ENCODE measurements around the gene TREML2. TPM values are rescaled to one million over a fixed set of nuclear protein-coding genes. Genes with fewer than 3 reads are reported as not detected.

TREML2 gene
- polyA plus RNA-seq, 1 donor from 2014 or later: not detected

- TF ChIP-seq POLR2AphosphoS5 (IDR thresholded peaks at IDR 0.05) (no peak), EP300 (conservative IDR thresholded peaks at IDR 0.05; ENCODE audit: poor library complexity, severe bottlenecking) (no peak), TAF1 (IDR thresholded peaks at IDR 0.05; ENCODE audit: low read depth) (no peak), REST (IDR thresholded peaks at IDR 0.05; ENCODE audit: borderline replicate concordance) (no peak), EZH2 (IDR thresholded peaks at IDR 0.05; ENCODE audit: borderline replicate concordance, insufficient read depth, low read length, poor library complexity, severe bottlenecking) (no peak), RAD21 (conservative IDR thresholded peaks at IDR 0.05) (no peak), MXI1 (conservative IDR thresholded peaks at IDR 0.05; ENCODE audit: poor library complexity, severe bottlenecking) (no peak), CTCF (IDR thresholded peaks at IDR 0.05; ENCODE audit: poor library complexity, severe bottlenecking) (no peak)
- no peaks in the 10 kb centered on the region for H3K36me3 ChIP-seq (ENCODE audit: insufficient read depth, low read length)
- no peaks in the 10 kb centered on the region for H3K79me2 ChIP-seq (replicated peaks; ENCODE audit: insufficient read depth, low read length)
- H3K4me3 ChIP-seq (ENCODE audit: low read length): no peak overlapping the region
- no peak overlapping the region for H3K27ac ChIP-seq (ENCODE audit: low read length)
- no peak overlapping the region for H3K4me2 ChIP-seq (ENCODE audit: low read length)
- H3K9me3 ChIP-seq (ENCODE audit: low read length): no peaks in the 10 kb centered on the region
- H3K9me2 ChIP-seq (ENCODE audit: insufficient read depth, low read length): no peaks in the 10 kb centered on the region
- H3K27me3 ChIP-seq (ENCODE audit: insufficient read depth, low read depth, low read length): no peaks in the 10 kb centered on the region
- no peaks in the 10 kb centered on the region for H4K20me1 ChIP-seq (ENCODE audit: insufficient read depth)
- H2AFZ ChIP-seq (ENCODE audit: low read depth, low read length): no peak overlapping the region
- no peak overlapping the region for H3K9ac ChIP-seq (ENCODE audit: low read length)
- no peaks in the 10 kb centered on the region for H3F3A ChIP-seq (ENCODE audit: insufficient read depth, low read length, poor library complexity, severe bottlenecking)
Measured at GRCh38 chr6:41229721-41230120, 28.8 kb upstream of the TREML2 start.

DNA sequence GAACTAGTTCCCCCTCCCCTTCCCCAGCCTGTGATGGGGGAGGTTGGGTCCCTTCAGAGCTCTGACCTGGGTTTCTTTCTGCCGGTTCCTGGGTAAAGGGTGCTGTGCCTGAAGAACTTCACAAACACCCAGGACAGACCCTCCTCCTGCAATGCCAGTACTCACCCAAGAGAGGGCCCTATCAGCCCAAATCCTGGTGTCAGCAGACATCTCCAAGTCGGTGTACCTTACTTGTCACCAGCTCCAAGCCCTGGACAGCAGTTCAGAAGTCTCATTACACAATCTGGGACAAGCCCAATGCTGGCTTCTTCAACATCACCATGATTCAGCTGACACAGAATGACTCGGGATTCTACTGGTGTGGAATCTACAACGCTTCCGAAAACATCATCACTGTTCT is 27.7 kb upstream of the TREML2 start:
- no peaks in the 10 kb centered on the region for H3K27me3 ChIP-seq (ENCODE audit: insufficient read depth, low read depth, low read length)
- H2AFZ ChIP-seq (ENCODE audit: low read depth, low read length): no peak overlapping the region
- H3K4me2 ChIP-seq (ENCODE audit: low read length): no peak overlapping the region
- H3K36me3 ChIP-seq (ENCODE audit: insufficient read depth, low read length): no peaks in the 10 kb centered on the region
- no peaks in the 10 kb centered on the region for H3K9me3 ChIP-seq (ENCODE audit: low read length)
- H3K9ac ChIP-seq (ENCODE audit: low read length): no peak overlapping the region
- H3K4me3 ChIP-seq (ENCODE audit: low read length): no peak overlapping the region
- TF ChIP-seq EP300 (conservative IDR thresholded peaks at IDR 0.05; ENCODE audit: poor library complexity, severe bottlenecking): no peak
- TF ChIP-seq RAD21 (conservative IDR thresholded peaks at IDR 0.05): no peak
- TF ChIP-seq REST (IDR thresholded peaks at IDR 0.05; ENCODE audit: borderline replicate concordance): no peak
- no peak for TF ChIP-seq MXI1 (conservative IDR thresholded peaks at IDR 0.05; ENCODE audit: poor library complexity, severe bottlenecking)
- TF ChIP-seq EZH2 (IDR thresholded peaks at IDR 0.05; ENCODE audit: borderline replicate concordance, insufficient read depth, low read length, poor library complexity, severe bottlenecking): no peak
- no peak for TF ChIP-seq CTCF (IDR thresholded peaks at IDR 0.05; ENCODE audit: poor library complexity, severe bottlenecking)
- TF ChIP-seq SMC3 (conservative IDR thresholded peaks at IDR 0.05; ENCODE audit: poor library complexity): no peak
- TF ChIP-seq POLR2AphosphoS5 (IDR thresholded peaks at IDR 0.05): no peak
- TF ChIP-seq TAF1 (IDR thresholded peaks at IDR 0.05; ENCODE audit: low read depth): no peak
- no peaks in the 10 kb centered on the region for H3K79me2 ChIP-seq (replicated peaks; ENCODE audit: insufficient read depth, low read length)
- no peaks in the 10 kb centered on the region for H4K20me1 ChIP-seq (ENCODE audit: insufficient read depth)
- H3F3A ChIP-seq (ENCODE audit: insufficient read depth, low read length, poor library complexity, severe bottlenecking): no peaks in the 10 kb centered on the region
- no peak overlapping the region for H3K27ac ChIP-seq (ENCODE audit: low read length)
- H3K9me2 ChIP-seq (ENCODE audit: insufficient read depth, low read length): no peaks in the 10 kb centered on the region
